HL-60 (cell line): ENCODE results near the gene KLK7.

Experiments used
- DNase-seq, 2 experiments: peaks; one replicate each; pipeline ENCODE4 v3.0.0-alpha.2; 2010 to 2020; ENCODE audit warnings: low read depth in 1 of 2, low spot score in 1 of 2
- H3K27ac ChIP-seq: fragments of 250-450 bp; sonication (Bioruptor Pico); replicated peaks from 2 replicates; pipeline ENCODE4 v1.5.1; 2020; ENCODE audit warnings: mild to moderate bottlenecking, moderate library complexity
- H3K27me3 ChIP-seq: fragments of 250-450 bp; sonication (Bioruptor Pico); 2 replicates; pipeline ENCODE4 v1.5.1; 2021; ENCODE audit warnings: mild to moderate bottlenecking, moderate library complexity; ENCODE audit not compliant: insufficient read depth, poor library complexity, severe bottlenecking
- H3K4me3 ChIP-seq: replicated peaks from 2 replicates; pipeline ENCODE4 v1.5.1; 2011; ENCODE audit warnings: mild to moderate bottlenecking, control low read depth, low read length; ENCODE audit not compliant: insufficient read depth
- CTCF ChIP-seq: IDR thresholded peaks from one replicate; pipeline ENCODE4 v1.5.1; 2011; ENCODE audit warnings: low read length, control low read depth, inconsistent platforms; ENCODE audit not compliant: insufficient read depth
- GABPA ChIP-seq: IDR thresholded peaks from 2 replicates; pipeline ENCODE4 v1.6.1; 2012; ENCODE audit warnings: low read depth
- POLR2AphosphoS5 ChIP-seq: IDR thresholded peaks from 2 replicates; pipeline ENCODE4 v1.6.1; 2012; ENCODE audit warnings: low read depth
- SPI1 ChIP-seq: IDR thresholded peaks from 2 replicates; pipeline ENCODE4 v1.6.1; 2012; ENCODE audit warnings: low read depth, mild to moderate bottlenecking, borderline replicate concordance
- TF ChIP-seq, protein P1 (sequence below): IDR thresholded peaks from 2 replicates; pipeline ENCODE4 v1.6.1; 2012; ENCODE audit warnings: low read depth; ENCODE audit not compliant: insufficient replicate concordance

The KLK7 gene

DNA sequence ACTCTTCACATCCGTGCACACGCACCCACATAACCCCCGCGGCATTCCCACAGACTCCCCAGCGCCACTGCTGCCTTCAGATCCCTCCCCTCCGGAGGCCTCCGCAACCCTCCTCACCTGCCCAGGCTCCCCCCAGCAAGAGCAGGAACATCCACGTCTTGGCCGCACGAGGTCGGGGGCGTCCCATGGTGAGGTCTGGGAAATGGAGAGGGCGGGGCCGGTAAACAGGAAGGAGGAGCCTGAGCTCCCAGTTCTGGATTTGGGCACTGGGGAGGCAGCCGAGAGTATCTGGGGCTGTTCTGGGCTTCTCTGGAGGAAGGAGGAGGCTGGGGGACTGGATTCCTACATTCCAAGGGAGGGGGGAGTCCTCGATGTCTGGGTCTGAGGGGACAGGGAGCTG lies 17.3 kb upstream of the KLK7 start:
- DNase-seq: no peak
- H3K27me3 ChIP-seq: peaks cover 5% of the 10 kb centered on the region
- no peak overlapping the region for H3K27ac ChIP-seq

GRCh38 chr19:51000426-51000825 lies 16.7 kb upstream of the KLK7 start:
- TF ChIP-seq CTCF (no peak), SPI1 (no peak), POLR2AphosphoS5 (no peak), GABPA (no peak)
- TF ChIP-seq, protein P1, sequence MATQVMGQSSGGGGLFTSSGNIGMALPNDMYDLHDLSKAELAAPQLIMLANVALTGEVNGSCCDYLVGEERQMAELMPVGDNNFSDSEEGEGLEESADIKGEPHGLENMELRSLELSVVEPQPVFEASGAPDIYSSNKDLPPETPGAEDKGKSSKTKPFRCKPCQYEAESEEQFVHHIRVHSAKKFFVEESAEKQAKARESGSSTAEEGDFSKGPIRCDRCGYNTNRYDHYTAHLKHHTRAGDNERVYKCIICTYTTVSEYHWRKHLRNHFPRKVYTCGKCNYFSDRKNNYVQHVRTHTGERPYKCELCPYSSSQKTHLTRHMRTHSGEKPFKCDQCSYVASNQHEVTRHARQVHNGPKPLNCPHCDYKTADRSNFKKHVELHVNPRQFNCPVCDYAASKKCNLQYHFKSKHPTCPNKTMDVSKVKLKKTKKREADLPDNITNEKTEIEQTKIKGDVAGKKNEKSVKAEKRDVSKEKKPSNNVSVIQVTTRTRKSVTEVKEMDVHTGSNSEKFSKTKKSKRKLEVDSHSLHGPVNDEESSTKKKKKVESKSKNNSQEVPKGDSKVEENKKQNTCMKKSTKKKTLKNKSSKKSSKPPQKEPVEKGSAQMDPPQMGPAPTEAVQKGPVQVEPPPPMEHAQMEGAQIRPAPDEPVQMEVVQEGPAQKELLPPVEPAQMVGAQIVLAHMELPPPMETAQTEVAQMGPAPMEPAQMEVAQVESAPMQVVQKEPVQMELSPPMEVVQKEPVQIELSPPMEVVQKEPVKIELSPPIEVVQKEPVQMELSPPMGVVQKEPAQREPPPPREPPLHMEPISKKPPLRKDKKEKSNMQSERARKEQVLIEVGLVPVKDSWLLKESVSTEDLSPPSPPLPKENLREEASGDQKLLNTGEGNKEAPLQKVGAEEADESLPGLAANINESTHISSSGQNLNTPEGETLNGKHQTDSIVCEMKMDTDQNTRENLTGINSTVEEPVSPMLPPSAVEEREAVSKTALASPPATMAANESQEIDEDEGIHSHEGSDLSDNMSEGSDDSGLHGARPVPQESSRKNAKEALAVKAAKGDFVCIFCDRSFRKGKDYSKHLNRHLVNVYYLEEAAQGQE: no peak
- Histone ChIP-seq H3K27ac (no peak overlapping the region), H3K27me3 (peaks cover 5% of the 10 kb centered on the region), H3K4me3 (no peak overlapping the region)
- DNase-seq: no peak

More for the DNA sequence above, 17.3 kb upstream of the KLK7 start:
- TF ChIP-seq SPI1: no peak
- TF ChIP-seq GABPA: no peak
- no peak for TF ChIP-seq POLR2AphosphoS5
- TF ChIP-seq, protein P1: no peak
- no peak for TF ChIP-seq CTCF
- no peak overlapping the region for H3K4me3 ChIP-seq

GRCh38 chr19:50998686-50999085 lies 15.0 kb upstream of the KLK7 start:
- no peak overlapping the region for H3K4me3 ChIP-seq
- H3K27ac ChIP-seq: no peak overlapping the region
- no peak for DNase-seq
- peaks cover 5% of the 10 kb centered on the region for H3K27me3 ChIP-seq
- TF ChIP-seq SPI1 (no peak), POLR2AphosphoS5 (no peak), CTCF (no peak), GABPA (no peak)
- TF ChIP-seq, protein P1: no peak
